Head of caudate nucleus (tissue), 42 donors: ENCODE measurements around the gene IFI44L.

Experiments used
- DNase-seq, 42 donors: peaks; one replicate each; pipeline versions ENCODE4 v3.0.0 to v3.0.0-alpha.2; 2020 to 2021; ENCODE audit warnings: mixed read lengths in 7 of 42
- intact Hi-C: fragments of 100-400 bp; cut with DNase I; formaldehyde crosslinking; loops from one replicate; pipeline ENCODE4 v1.15.0; 2022

The IFI44L gene

DNA sequence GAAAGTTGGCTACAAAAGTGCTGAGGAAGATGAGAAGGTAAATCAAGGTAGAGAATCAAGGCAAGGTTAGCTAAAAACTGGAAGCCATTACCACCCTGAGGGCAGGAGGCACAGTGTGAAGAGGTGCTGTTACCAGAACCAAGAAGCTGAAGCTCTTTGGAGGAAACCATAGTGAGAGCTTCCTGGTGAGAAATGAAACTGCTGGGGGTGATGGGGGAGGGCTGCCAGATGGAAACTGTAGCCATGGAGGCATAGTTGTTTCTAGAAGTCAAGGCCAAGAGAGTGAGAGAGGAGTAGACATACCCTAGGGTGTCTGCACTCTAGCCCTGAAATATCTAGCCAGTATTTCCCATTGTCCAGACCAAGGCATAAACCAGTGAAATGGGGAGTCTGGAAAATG, 58.1 kb downstream of the IFI44L start:
- no peak for DNase-seq
- intact Hi-C loops = loop anchor here (10.0 kb wide), 1 partner anchor 544 kb away; no protein-coding TSS in a partner anchor

DNA sequence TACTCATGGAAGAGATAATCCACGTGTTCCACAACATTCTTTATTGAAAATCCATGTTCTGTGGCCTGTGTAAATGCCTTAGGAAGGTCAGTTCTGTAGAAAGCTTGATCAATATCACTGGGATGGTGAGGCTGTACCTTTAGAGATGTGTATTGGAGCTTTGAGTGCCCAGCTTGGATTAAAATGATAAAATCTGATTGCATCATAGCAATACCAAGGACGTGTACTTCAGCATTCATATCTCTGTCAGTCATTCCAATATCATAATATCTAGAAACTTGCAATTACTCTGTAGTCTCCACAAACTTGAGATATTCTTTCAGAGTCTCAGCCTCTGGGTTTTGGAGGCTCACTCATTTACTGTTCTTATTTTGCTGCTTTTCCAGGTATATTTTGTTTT, 61.0 kb downstream of the IFI44L start:
- intact Hi-C loops = no loop called here
- no peak for DNase-seq

DNA sequence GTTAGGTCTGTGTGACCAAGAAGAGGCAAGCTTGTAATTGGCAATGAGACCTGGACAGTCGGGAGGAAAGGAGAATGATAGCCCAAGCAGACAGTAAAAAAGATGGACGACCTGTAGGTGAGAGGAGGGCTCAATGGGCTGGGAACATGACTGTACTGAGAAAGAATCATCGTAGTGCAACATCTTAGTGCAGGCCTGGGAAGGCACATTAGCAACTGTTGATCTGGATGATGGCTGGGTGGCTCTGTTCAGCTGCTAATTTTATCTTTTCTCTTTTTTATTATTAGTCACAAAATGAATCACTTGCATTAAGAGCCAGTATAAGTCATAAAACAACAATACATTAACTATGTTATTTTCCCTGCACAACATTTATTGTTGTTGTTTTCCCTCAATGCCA, 62.2 kb downstream of the IFI44L start:
- peak in 1 of 42 donors; percentile 30 for DNase-seq
- intact Hi-C loops = no loop called here

- DNase-seq = no peak
- intact Hi-C loops = no loop called here
Measured at GRCh38 chr1:78683079-78683478, 62.8 kb downstream of the IFI44L start.

- intact Hi-C loops = no loop called here
- no peak for DNase-seq
Measured at GRCh38 chr1:78687315-78687714, 67.1 kb downstream of the IFI44L start.

GRCh38 chr1:78687914-78688313, 67.7 kb downstream of the IFI44L start:
- DNase-seq = no peak
- intact Hi-C loops = no loop called here

GRCh38 chr1:78688697-78689096, 68.4 kb downstream of the IFI44L start:
- intact Hi-C loops = no loop called here
- DNase-seq = no peak

DNA sequence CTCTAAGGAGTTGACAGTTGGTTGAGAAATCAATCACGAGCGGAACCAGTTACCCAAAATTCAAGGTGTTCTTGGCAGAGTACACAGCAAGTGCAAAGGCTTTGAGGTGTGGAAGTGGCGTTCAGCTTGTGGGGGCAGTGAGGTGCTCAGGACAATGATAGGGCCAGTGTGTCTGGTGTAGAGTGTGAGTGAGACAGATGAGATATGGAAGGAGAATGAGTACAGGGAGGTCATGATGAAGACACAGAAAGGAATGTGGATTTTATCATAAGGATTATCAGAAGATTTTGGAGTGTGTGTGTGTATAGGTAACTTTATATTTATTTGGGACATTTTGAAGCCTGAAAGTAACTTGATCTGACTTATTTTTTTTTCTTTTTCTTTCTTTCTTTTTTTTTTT, 70.3 kb downstream of the IFI44L start:
- intact Hi-C loops = no loop called here
- DNase-seq = no peak

- DNase-seq = no peak
- intact Hi-C loops = no loop called here
Measured at GRCh38 chr1:78691995-78692747, 71.9 kb downstream of the IFI44L start.
